SH-SY5Y (cell line): ENCODE results near the gene SLC27A1.

Experiments
- GATA2 ChIP-seq: IDR thresholded peaks from 2 replicates; pipeline ENCODE4 v1.6.1; 2011; ENCODE audit warnings: mild to moderate bottlenecking, low read depth, low read length
- GATA3 ChIP-seq: IDR thresholded peaks from 2 replicates; pipeline ENCODE4 v1.6.1; 2011; ENCODE audit warnings: low read depth, mild to moderate bottlenecking, low read length, moderate library complexity

Gene SLC27A1

GRCh38 chr19:17542793-17543582 lies 72.7 kb downstream of the SLC27A1 start:
- TF ChIP-seq GATA3 (no peak), GATA2 (no peak)

- TF ChIP-seq GATA2, result no peak
- TF ChIP-seq GATA3, result no peak
These were observed 73.7 kb downstream of the SLC27A1 start for GRCh38 chr19:17543986-17544385.

- no peak for TF ChIP-seq GATA2
- TF ChIP-seq GATA3, result no peak
These were observed 74.1 kb downstream of the SLC27A1 start for GRCh38 chr19:17544418-17544817.

- TF ChIP-seq GATA2 (no peak), GATA3 (no peak)
These were observed 77.8 kb downstream of the SLC27A1 start for GRCh38 chr19:17548145-17548544.

GRCh38 chr19:17549085-17549740 lies 78.9 kb downstream of the SLC27A1 start:
- no peak for TF ChIP-seq GATA2
- no peak for TF ChIP-seq GATA3

- TF ChIP-seq GATA2 (no peak), GATA3 (no peak)
These were observed 79.8 kb downstream of the SLC27A1 start for GRCh38 chr19:17550076-17550667.

- TF ChIP-seq GATA3 (no peak), GATA2 (no peak)
These were observed 82.9 kb downstream of the SLC27A1 start for GRCh38 chr19:17553256-17553655.

- TF ChIP-seq GATA2 (no peak), GATA3 (no peak)
These were observed 84.7 kb downstream of the SLC27A1 start for GRCh38 chr19:17554968-17555479.

GRCh38 chr19:17555480-17555928 lies 85.2 kb downstream of the SLC27A1 start, which contains the start of gene COLGALT1:
TSS of gene COLGALT1 (plus strand) at chr19:17555649. CDS start at chr19:17555714, 65 bp downstream.
- no peak for TF ChIP-seq GATA2
- TF ChIP-seq GATA3, result no peak
